ENCODE measurements around the gene CERS1. TPM values are rescaled to one million over a fixed set of nuclear protein-coding genes. Genes with fewer than 3 reads are reported as not detected.

Gene CERS1
- total RNA-seq, 1 donor from 2014 or later, result not detected

DNA sequence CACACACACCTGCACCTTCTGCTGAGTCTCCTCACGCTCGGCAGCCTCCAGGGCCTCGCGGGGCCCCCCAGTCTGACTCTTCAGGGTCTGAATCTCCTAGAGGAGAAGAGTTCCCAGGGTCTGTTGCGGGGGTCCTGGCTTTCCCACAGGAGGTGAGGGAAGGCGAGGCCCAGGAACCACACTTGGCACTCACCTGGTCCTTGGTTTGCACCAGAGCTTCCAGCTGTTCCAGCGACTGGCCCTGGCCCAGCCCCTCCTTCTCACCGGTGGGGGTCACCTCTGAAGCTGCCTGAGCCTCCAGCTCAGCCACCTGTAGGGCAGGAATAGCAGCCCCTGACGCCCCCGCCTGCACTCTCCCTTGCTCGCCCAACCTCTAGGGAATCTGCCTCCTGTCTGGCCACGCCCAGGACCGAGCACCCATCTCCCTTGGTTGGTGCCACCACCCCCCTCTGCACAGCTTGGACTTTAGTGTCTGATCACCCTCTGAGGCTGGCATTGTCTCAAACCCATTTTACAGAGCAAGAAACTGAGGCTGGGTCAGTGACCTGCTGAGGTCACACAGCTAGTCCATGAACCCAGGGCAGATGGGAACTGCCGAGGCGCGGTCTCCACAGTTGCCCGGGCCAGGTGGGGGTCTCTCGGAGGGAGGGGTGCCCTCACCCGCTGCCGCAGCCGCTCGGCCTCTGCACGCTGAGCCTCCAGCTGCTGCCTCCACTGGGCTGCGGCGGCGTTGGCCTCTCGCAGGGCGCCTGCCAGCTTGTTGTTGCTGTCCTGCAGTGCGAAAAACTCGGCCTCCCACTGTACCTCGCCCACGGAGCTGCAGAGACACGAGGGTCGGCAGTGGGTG is 35.6 kb upstream of the CERS1 start:
- peaks cover 19% of the 10 kb centered on the region for H3K36me3 ChIP-seq
- H3K4me3 ChIP-seq, result no peak overlapping the region
- DNase-seq, result no peak
- H3K27ac ChIP-seq, result no peak overlapping the region
- intact Hi-C loops (cut with DNase I), result no loop called here
- no peak for TF ChIP-seq CTCF (IDR thresholded peaks at IDR 0.05)
- H3K27me3 ChIP-seq, result no peaks in the 10 kb centered on the region
- ATAC-seq, result no peak
- H3K4me1 ChIP-seq, result no peaks in the 10 kb centered on the region
- H3K9me3 ChIP-seq, result no peaks in the 10 kb centered on the region

- H3K4me1 ChIP-seq, result no peaks in the 10 kb centered on the region
- no peak overlapping the region for H3K27ac ChIP-seq
- no peak for ATAC-seq
- intact Hi-C loops (cut with DNase I), result no loop called here
- H3K9me3 ChIP-seq, result no peaks in the 10 kb centered on the region
- H3K27me3 ChIP-seq, result no peaks in the 10 kb centered on the region
- no peak overlapping the region for H3K4me3 ChIP-seq
- no peak for DNase-seq
- H3K36me3 ChIP-seq, result peaks cover 41% of the 10 kb centered on the region
- no peak for TF ChIP-seq CTCF (IDR thresholded peaks at IDR 0.05)
These were observed 33.4 kb upstream of the CERS1 start for GRCh38 chr19:18929311-18929710.

DNA sequence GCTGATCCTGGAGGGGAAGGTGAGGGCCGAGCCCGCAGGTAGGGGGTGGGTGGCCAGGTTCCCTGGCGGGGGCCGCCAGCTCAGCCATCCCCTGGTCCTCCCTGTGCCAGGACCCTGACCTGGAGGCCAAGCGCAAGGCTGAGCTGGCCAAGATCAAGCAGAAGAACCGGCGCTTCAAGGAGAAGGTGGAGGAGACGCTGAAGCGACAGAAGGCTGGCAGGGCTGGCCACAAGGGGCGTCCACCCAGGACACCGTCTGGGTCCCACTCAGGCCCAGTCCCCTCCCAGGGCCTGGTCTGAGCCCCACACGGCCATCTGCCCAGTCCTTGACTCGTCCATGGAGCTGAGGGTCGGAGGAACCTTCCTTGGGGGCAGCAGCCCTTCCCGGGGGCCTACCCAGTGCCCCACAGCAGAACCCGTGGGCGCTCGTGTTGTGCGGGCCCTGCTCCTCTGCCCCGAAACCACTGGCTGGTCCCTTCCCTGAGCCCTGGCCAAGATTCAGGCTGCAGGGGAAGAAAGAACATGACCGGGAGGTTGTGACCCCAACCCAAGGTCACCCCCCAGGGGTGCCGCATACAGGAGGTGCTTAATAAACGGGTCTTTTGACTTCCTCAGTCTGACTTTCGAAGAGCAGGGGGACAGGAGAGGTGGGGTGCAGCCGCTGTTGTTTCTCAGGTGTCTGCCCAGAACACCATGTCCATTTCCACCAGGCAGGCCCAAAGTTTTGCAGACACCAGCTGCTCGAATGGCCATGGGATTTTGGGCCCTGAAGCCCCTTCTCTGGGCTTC is 32.3 kb upstream of the CERS1 start:
- intact Hi-C loops (cut with DNase I), result no loop called here
- H3K4me3 ChIP-seq, result no peak overlapping the region
- no peaks in the 10 kb centered on the region for H3K9me3 ChIP-seq
- ATAC-seq, result no peak
- H3K36me3 ChIP-seq, result peaks cover 50% of the 10 kb centered on the region
- no peaks in the 10 kb centered on the region for H3K4me1 ChIP-seq
- no peak overlapping the region for H3K27ac ChIP-seq
- DNase-seq, result no peak
- TF ChIP-seq CTCF (IDR thresholded peaks at IDR 0.05), result no peak
- no peaks in the 10 kb centered on the region for H3K27me3 ChIP-seq

GRCh38 chr19:18924684-18925213 is 28.8 kb upstream of the CERS1 start:
- no peak for DNase-seq
- no peaks in the 10 kb centered on the region for H3K27me3 ChIP-seq
- no peak overlapping the region for H3K4me3 ChIP-seq
- H3K9me3 ChIP-seq, result no peaks in the 10 kb centered on the region
- H3K27ac ChIP-seq, result no peak overlapping the region
- intact Hi-C loops (cut with DNase I), result no loop called here
- TF ChIP-seq CTCF (IDR thresholded peaks at IDR 0.05), result no peak
- no peak for ATAC-seq
- H3K4me1 ChIP-seq, result peaks cover 9% of the 10 kb centered on the region
- H3K36me3 ChIP-seq, result peaks cover 71% of the 10 kb centered on the region

- ATAC-seq, result no peak
- peaks cover 20% of the 10 kb centered on the region for H3K4me1 ChIP-seq
- intact Hi-C loops (cut with DNase I), result no loop called here
- no peaks in the 10 kb centered on the region for H3K27me3 ChIP-seq
- no peak overlapping the region for H3K4me3 ChIP-seq
- no peak for TF ChIP-seq CTCF (IDR thresholded peaks at IDR 0.05)
- peaks cover 55% of the 10 kb centered on the region for H3K36me3 ChIP-seq
- H3K27ac ChIP-seq, result no peak overlapping the region
- no peaks in the 10 kb centered on the region for H3K9me3 ChIP-seq
- DNase-seq, result no peak
These were observed 26.4 kb upstream of the CERS1 start for GRCh38 chr19:18922228-18922985.

All from upper lobe of right lung (tissue), 1 donor.